GM23338 (cell line): ENCODE data around the gene ATP2A3. TPM values are rescaled to one million over a fixed set of nuclear protein-coding genes. Genes with fewer than 3 reads are reported as not detected.

ENCODE experiments used
- ATAC-seq: fragments of 200-7000 bp; cut with Tn5 transposase; 3 replicates; pipeline ENCODE4 v1.9.1; 2020
- DNase-seq: peaks from one replicate; pipeline ENCODE4 v3.0.0-alpha.2; 2015; ENCODE audit warnings: low spot score
- H2AFZ ChIP-seq: fragments of 200-600 bp; sonication (generic); 2 replicates; pipeline ENCODE4 v1.8.0; 2016; ENCODE audit warnings: antibody characterized with exemption, mild to moderate bottlenecking, moderate library complexity
- H3F3A ChIP-seq: fragments of 200-600 bp; sonication (generic); replicated peaks from 2 replicates; pipeline ENCODE4 v1.8.0; 2017; ENCODE audit warnings: antibody characterized with exemption, mixed run types, low read depth
- H3K27ac ChIP-seq: fragments of 200-600 bp; sonication (generic); 2 replicates; pipeline ENCODE4 v1.6.1; 2016; ENCODE audit warnings: low read depth
- H3K27me3 ChIP-seq: fragments of 200-600 bp; sonication (generic); 2 replicates; pipeline ENCODE4 v1.8.0; 2016; ENCODE audit warnings: mild to moderate bottlenecking, mixed run types, moderate library complexity; ENCODE audit not compliant: insufficient read depth
- H3K36me3 ChIP-seq: fragments of 200-600 bp; sonication (generic); 2 replicates; pipeline ENCODE4 v1.8.0; 2016; ENCODE audit warnings: mild to moderate bottlenecking; ENCODE audit not compliant: insufficient read depth
- H3K4me1 ChIP-seq: fragments of 200-600 bp; sonication (generic); 2 replicates; pipeline ENCODE4 v1.8.0; 2016; ENCODE audit warnings: mild to moderate bottlenecking, moderate library complexity; ENCODE audit not compliant: insufficient read depth
- H3K4me2 ChIP-seq: fragments of 200-600 bp; sonication (generic); 2 replicates; pipeline ENCODE4 v1.7.1; 2017; ENCODE audit warnings: mixed run types
- H3K4me3 ChIP-seq: fragments of 200-600 bp; sonication (generic); 2 replicates; pipeline ENCODE4 v1.6.1; 2016; ENCODE audit warnings: mixed run types
- H3K79me2 ChIP-seq: fragments of 200-600 bp; sonication (generic); replicated peaks from 2 replicates; pipeline ENCODE4 v1.8.0; 2017; ENCODE audit warnings: mild to moderate bottlenecking; ENCODE audit not compliant: insufficient read depth
- H3K9me2 ChIP-seq: fragments of 200-600 bp; sonication (generic); 2 replicates; pipeline ENCODE4 v1.8.0; 2017; ENCODE audit not compliant: insufficient read depth
- H4K20me1 ChIP-seq: fragments of 200-600 bp; sonication (generic); replicated peaks from 2 replicates; pipeline ENCODE4 v1.8.0; 2017; ENCODE audit warnings: mild to moderate bottlenecking; ENCODE audit not compliant: insufficient read depth
- H3K27ac Mint-ChIP-seq: 2 replicates; pipeline ENCODE4 v1.8.0; 2020; ENCODE audit warnings: inconsistent platforms, mild to moderate bottlenecking, moderate library complexity, mixed read lengths
- H3K27me3 Mint-ChIP-seq: 3 replicates; pipeline ENCODE4 v1.8.0; 2022; ENCODE audit warnings: low read depth, mild to moderate bottlenecking, moderate library complexity, mixed read lengths, inconsistent platforms; ENCODE audit not compliant: insufficient read depth, poor library complexity
- H3K36me3 Mint-ChIP-seq: 3 replicates; pipeline ENCODE4 v1.8.0; 2021; ENCODE audit warnings: low read depth, mild to moderate bottlenecking, inconsistent platforms, moderate library complexity, mixed read lengths
- H3K4me1 Mint-ChIP-seq: 3 replicates; pipeline ENCODE4 v1.8.0; 2020; ENCODE audit warnings: mild to moderate bottlenecking, inconsistent platforms, mixed read lengths
- H3K4me3 Mint-ChIP-seq: 3 replicates; pipeline ENCODE4 v1.8.0; 2021; ENCODE audit warnings: moderate library complexity, mild to moderate bottlenecking, inconsistent platforms, mixed read lengths
- H3K9me3 Mint-ChIP-seq: 3 replicates; pipeline ENCODE4 v1.8.0; 2020; ENCODE audit warnings: moderate library complexity, mild to moderate bottlenecking, inconsistent platforms, mixed read lengths
- CREB1 ChIP-seq: fragments of 250-450 bp; sonication (Bioruptor Pico); IDR thresholded peaks from 2 replicates; pipeline ENCODE4 v1.5.0; 2020; ENCODE audit warnings: low read depth, mild to moderate bottlenecking, moderate library complexity
- CTCF ChIP-seq, 2 experiments: fragments of 200-600 bp in 1 of 2; sonication (generic) in 1 of 2; conservative IDR thresholded peaks; 2 replicates each; pipeline versions ENCODE4 v1.5.1 to v1.6.1; 2016 to 2017; ENCODE audit warnings: antibody characterized with exemption in 2 of 2, low read depth in 2 of 2, mild to moderate bottlenecking in 2 of 2, moderate library complexity in 1 of 2
- EZH2 ChIP-seq: fragments of 200-600 bp; sonication (generic); IDR thresholded peaks from one replicate; pipeline ENCODE4 v1.8.0; 2017; ENCODE audit warnings: antibody characterized with exemption, mild to moderate bottlenecking, low read depth; ENCODE audit not compliant: unreplicated experiment
- EZH2phosphoT487 ChIP-seq: fragments of 200-600 bp; sonication (generic); IDR thresholded peaks from one replicate; pipeline ENCODE4 v1.8.1; 2018; ENCODE audit warnings: antibody characterized with exemption; ENCODE audit not compliant: unreplicated experiment
- JUNB ChIP-seq: IDR thresholded peaks from one replicate; pipeline ENCODE4 v1.6.1; 2016; ENCODE audit warnings: antibody characterized with exemption; ENCODE audit not compliant: unreplicated experiment
- NANOG ChIP-seq: IDR thresholded peaks from 2 replicates; pipeline ENCODE4 v1.6.1; 2016; ENCODE audit warnings: antibody characterized with exemption, borderline replicate concordance
- POLR2AphosphoS5 ChIP-seq: IDR thresholded peaks from 2 replicates; pipeline ENCODE4 v1.6.1; 2016; ENCODE audit warnings: antibody characterized with exemption, low read depth
- REST ChIP-seq: IDR thresholded peaks from one replicate; pipeline ENCODE4 v1.6.1; 2018; ENCODE audit warnings: antibody characterized with exemption; ENCODE audit not compliant: unreplicated experiment
- STAT1 ChIP-seq: IDR thresholded peaks from one replicate; pipeline ENCODE4 v1.6.1; 2016; ENCODE audit warnings: antibody characterized with exemption; ENCODE audit not compliant: unreplicated experiment
- ZNF114 ChIP-seq: fragments of 250-450 bp; sonication (Bioruptor Pico); IDR thresholded peaks from 2 replicates; pipeline ENCODE4 v1.5.0; 2020; ENCODE audit warnings: mild to moderate bottlenecking, moderate library complexity
- ZNF331 ChIP-seq: fragments of 250-450 bp; sonication (Bioruptor Pico); IDR thresholded peaks from 2 replicates; pipeline ENCODE4 v1.5.0; 2020; ENCODE audit warnings: low read depth, mild to moderate bottlenecking, moderate library complexity
- ZNF462 ChIP-seq: fragments of 250-450 bp; sonication (Bioruptor Pico); IDR thresholded peaks from 2 replicates; pipeline ENCODE4 v1.5.0; 2020; ENCODE audit warnings: mild to moderate bottlenecking, moderate library complexity
- polyA plus RNA-seq: library from polyadenylated mRNA; unstranded; fragments of >200 nt; fragmentation: Nextera tagmentation; extraction: Ambion mirVana; gene quantifications from 2 replicates; pipeline ENCODE4 v1.2.1, GENCODE V29; 2016
- total RNA-seq: library from RNA; depleted of rRNA; stranded (reverse); fragments of >200 nt; shearing (Covaris generic); gene quantifications from 2 replicates; pipeline ENCODE4 v1.2.3, GENCODE V29; 2014
- TF ChIP-seq, protein P1 (sequence below): IDR thresholded peaks from 2 replicates; pipeline ENCODE4 v1.6.1; 2016; ENCODE audit warnings: antibody characterized with exemption

The ATP2A3 gene
- total and polyA plus RNA-seq, 2 experiments from 2014 or later, result 9.6 to 35.2 TPM

DNA sequence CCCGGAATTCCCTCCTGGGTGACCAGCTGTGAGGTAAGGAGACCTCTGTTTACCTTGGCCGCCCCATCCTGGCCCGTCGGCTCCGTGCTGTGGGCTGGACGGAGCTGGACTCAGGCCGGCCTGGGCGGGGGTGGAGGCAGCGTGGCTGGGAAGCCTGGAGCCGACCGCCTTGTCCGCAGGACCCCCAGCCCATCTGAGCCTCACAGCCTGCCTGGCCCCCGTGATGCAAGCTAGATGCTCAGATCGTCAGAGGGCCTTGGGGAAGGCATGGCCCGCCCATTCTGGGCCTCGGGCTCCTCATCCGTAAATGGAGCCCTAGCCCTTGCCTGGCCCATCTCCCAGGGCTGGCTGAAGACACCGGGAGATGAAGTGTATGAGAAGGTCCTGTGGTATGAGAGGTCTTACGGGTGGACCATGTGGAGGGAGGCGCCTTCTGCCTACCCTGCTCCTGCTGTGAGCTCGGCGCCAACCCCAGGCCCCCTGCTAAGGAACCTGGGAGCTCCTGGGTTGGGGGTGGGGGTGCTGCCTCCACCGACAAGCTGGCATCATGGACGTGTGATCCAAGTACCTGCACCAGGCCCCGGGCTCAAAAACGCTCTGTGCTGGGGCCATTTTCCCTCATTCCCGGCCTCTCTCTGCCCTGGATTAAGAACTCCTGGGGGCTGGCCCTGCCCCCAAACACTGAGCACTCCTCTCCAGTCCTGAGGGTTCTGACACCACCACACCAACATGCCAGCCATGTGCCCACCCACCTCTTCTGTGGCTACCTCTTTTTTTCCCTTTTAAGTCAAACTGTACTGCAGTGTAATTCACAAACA, 42.5 kb downstream of the ATP2A3 start:
- H3K4me1 ChIP-seq, result no peaks in the 10 kb centered on the region
- H4K20me1 ChIP-seq, result no peaks in the 10 kb centered on the region
- H3K27me3 ChIP-seq, result no peaks in the 10 kb centered on the region
- no peak overlapping the region for H3K4me3 ChIP-seq
- H3K27me3 Mint-ChIP-seq, result peaks cover 6% of the 10 kb centered on the region
- no peaks in the 10 kb centered on the region for H3K9me2 ChIP-seq
- H3F3A ChIP-seq, result no peaks in the 10 kb centered on the region
- DNase-seq (no peak), ATAC-seq (no peak)
- no peak overlapping the region; the same call in 2 of the 3 replicates for H3K4me3 Mint-ChIP-seq
- peak overlapping the region; percentile 90; the same call in 1 of the 2 replicates for H2AFZ ChIP-seq
- TF ChIP-seq EZH2phosphoT487 (no peak), CREB1 (CRISPR knock-in tag) (no peak), POLR2AphosphoS5 (no peak), ZNF331 (CRISPR knock-in tag) (no peak), NANOG (no peak), ZNF114 (CRISPR knock-in tag) (no peak), CTCF (conservative IDR thresholded peaks at IDR 0.05; ENCODE audit: low read depth in 2 of 2) (no peak), EZH2 (no peak), JUNB (no peak), STAT1 (no peak), REST (no peak), ZNF462 (CRISPR knock-in tag) (no peak)
- TF ChIP-seq, protein P1, sequence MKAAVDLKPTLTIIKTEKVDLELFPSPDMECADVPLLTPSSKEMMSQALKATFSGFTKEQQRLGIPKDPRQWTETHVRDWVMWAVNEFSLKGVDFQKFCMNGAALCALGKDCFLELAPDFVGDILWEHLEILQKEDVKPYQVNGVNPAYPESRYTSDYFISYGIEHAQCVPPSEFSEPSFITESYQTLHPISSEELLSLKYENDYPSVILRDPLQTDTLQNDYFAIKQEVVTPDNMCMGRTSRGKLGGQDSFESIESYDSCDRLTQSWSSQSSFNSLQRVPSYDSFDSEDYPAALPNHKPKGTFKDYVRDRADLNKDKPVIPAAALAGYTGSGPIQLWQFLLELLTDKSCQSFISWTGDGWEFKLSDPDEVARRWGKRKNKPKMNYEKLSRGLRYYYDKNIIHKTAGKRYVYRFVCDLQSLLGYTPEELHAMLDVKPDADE, result no peak
- no peaks in the 10 kb centered on the region for H3K79me2 ChIP-seq
- no peak overlapping the region for H3K27ac Mint-ChIP-seq
- no peaks in the 10 kb centered on the region for H3K36me3 Mint-ChIP-seq
- no peak overlapping the region for H3K4me2 ChIP-seq
- no peak overlapping the region for H3K27ac ChIP-seq
- H3K4me1 Mint-ChIP-seq, result peaks cover 13% of the 10 kb centered on the region
- no peaks in the 10 kb centered on the region for H3K9me3 Mint-ChIP-seq
- H3K36me3 ChIP-seq, result no peaks in the 10 kb centered on the region
